HL-60/S4 (cell line): ENCODE results near the gene RBL2.

Source experiments
- in situ Hi-C: fragments of 300-500 bp; cut with MboI; formaldehyde crosslinking; loops from 2 replicates; pipeline ENCODE4 v1.14.3; 2022; ENCODE audit warnings: low sequenced_read_pairs

RBL2 gene

GRCh38 chr16:53449816-53450517 is 15.7 kb downstream of the RBL2 start:
- in situ Hi-C loops: no loop called here

GRCh38 chr16:53453928-53454327 is 19.7 kb downstream of the RBL2 start:
- in situ Hi-C loops: no loop called here

DNA sequence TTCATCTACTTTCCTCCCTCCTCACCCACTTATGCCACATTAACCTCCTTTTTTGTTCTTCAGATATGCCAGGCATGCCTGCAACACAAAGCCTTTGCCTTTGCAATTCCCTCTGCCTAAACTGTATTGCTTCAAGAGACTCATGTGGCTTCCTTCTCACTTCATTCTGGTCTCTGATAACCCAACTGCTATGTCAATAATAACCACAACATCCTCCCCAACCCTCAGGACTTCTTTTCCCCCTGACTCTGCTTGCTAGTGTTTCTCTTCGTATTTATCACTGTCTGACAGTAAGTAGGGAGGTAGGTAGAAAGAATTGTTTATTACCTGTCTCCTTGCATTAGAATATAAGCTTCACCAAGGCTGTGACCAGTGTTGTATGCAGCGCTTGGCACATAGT is 22.4 kb downstream of the RBL2 start:
- in situ Hi-C loops: no loop called here

DNA sequence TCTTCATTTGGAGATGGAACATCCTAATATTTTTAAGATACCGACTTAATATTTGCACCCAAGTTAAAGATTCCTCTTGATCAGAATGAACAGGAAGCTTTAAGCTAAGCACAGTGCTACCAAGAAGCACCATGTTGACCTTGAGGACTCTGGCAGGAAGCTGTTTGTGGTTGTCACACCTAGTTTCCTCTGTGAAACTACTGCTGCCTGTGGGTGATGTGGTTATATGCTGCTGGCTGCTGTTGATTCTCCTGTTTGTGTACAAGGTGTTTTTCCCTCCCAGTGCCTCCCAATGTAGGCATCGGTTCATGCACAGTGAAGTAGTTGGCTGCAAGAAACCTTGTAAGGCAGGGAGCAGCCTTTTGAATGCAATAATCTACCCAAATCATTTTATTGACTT is 23.4 kb downstream of the RBL2 start:
- in situ Hi-C loops: no loop called here

DNA sequence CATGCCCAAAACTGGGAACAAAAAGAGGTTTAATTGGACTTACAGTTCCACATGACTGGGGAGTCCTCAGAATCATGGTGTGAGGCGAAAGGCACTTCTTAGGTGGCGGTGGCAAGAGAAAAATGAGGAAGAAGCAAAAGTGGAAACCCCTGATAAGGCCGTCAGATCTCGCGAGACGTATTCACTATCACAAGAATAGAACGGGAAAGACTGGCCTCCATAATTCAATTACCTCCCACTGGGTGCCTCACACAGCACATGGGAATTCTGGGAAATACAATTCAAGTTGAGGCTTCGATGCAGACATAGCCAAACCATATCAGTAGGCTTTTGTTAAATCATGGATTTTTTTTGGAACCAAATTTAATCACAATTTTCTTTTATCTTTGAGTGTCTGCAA is 24.4 kb downstream of the RBL2 start:
- in situ Hi-C loops: no loop called here

DNA sequence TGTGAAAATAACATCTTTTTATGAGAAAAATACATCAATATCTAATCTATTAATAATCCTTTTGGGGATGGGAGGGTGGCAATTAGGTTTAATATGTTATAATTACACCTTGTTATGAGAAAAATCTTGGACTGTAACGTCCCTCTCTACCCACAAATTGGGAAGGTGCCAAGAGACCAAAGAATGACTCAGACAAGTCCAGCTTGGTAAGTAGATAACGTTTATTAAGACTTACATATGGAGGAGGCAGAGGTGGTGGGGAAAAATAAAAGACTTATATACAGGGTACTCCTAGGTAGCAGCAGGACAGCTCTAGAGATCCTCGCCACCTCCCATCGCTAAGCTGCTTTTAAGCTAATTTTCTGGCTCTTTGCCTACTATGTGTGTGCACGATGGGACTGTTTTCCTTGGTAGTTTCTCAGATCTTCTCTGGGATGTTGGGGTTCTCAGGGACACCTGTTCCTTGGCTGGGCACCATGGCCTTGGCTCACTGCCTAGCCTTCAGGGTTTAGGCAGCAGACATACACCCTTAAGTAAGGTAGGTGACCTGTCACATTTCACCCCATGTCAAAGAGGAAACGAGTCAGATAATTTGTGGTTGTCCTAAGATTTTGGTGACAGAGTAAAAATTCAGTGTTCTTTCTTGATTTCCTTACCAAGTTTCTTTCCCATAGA is 31.5 kb downstream of the RBL2 start:
- in situ Hi-C loops: no loop called here

DNA sequence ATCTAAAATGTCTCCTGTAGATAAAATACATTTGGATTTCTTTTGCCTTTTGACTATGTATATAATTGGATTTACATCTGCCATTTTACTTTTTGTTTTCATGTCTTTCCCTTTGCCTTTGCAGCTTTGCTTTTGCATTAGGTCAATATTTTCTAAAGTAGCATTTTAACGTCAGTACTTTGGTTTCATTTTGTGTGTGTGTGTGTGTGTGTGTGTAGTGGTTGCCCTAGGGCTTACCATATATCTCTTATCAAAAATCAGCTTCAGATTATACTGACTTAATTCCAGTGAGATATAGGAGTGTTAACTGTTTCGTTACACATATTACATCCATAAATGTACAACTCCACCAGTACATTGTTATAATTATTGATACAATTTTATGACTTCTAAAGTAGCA is 42.6 kb downstream of the RBL2 start:
- in situ Hi-C loops: no loop called here

- in situ Hi-C loops: no loop called here
Measured at GRCh38 chr16:53478965-53479364, 44.7 kb downstream of the RBL2 start.

DNA sequence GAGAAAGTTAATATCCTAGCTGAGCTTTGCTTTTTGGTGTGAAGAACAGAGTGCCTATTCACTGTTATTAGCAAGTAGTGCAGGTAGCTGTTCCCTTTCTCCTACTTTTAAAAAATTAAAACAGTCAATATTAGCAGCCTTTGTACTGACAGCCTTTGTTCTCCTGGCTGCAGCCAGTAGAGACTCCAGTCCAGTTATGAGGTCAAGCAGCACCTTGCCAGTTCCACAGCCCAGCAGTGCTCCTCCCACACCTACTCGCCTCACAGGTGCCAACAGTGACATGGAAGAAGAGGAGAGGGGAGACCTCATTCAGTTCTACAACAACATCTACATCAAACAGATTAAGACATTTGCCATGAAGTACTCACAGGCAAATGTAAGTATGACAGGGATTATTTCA is 46.1 kb downstream of the RBL2 start:
- in situ Hi-C loops: no loop called here

- in situ Hi-C loops: no loop called here
Measured at GRCh38 chr16:53482123-53482522, 47.9 kb downstream of the RBL2 start.

- in situ Hi-C loops: no loop called here
Measured at GRCh38 chr16:53484542-53484941, 50.3 kb downstream of the RBL2 start.

GRCh38 chr16:53486230-53486629 is 52.0 kb downstream of the RBL2 start:
- in situ Hi-C loops: no loop called here

GRCh38 chr16:53489755-53490154 is 55.5 kb downstream of the RBL2 start:
- in situ Hi-C loops: no loop called here

DNA sequence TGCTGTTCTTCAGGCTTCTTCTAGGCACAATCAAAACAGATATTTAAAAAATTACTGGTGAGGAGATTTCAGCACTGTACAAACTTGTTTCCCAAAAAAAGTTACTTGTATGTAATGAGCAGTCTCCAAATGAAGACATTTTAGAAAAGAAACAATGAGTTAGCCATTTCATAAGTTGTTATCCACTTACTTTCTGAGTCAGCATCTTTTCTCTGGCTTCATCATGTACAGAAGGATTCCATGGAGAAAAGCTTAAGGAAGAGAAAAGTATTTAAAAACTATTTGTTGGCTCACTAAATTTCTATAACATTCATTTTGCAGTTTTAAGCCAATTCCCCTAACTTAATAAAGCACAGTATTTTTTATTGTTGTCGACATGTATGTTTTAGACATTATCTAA is 58.2 kb downstream of the RBL2 start:
- in situ Hi-C loops: no loop called here

DNA sequence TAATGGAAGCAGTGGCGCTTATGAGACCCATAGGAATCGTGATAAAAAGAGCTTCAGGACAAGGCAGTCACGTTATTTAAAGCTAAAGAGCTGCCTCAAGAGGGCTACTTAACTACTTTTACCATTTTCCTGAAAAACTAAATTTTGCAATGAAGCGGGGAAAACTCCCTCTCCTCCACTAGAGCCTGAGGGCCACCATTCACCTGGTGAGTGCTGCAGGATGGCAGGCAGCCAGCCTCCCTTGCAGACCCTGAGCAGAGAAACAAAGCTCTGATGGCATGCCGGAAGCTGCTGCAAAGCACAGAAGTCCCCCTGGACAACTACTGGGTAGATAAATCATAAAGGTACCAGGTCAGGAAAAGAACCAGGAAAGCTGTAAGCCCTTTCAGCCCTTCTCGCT is 60.4 kb downstream of the RBL2 start:
- in situ Hi-C loops: no loop called here

DNA sequence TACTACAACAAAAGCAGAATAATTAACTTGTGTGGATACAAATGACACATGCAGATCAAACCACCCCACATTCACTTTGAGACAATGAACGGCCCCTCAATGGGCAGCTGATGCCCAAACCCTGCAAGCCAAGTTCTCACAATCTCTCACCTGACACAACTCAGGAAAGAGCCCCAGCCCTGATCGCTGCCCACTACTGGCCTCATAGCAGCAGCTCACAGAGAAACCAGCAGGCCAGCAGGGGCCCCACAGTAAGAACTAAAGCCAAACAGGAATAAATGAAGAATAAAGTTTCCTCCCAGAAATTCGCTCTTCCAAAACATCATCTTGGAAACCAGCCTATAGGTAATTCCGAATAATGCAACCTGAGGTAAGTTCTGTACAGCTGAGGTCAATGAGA is 61.1 kb downstream of the RBL2 start:
- in situ Hi-C loops: no loop called here

- in situ Hi-C loops: no loop called here
Measured at GRCh38 chr16:53498984-53499383, 64.7 kb downstream of the RBL2 start.

DNA sequence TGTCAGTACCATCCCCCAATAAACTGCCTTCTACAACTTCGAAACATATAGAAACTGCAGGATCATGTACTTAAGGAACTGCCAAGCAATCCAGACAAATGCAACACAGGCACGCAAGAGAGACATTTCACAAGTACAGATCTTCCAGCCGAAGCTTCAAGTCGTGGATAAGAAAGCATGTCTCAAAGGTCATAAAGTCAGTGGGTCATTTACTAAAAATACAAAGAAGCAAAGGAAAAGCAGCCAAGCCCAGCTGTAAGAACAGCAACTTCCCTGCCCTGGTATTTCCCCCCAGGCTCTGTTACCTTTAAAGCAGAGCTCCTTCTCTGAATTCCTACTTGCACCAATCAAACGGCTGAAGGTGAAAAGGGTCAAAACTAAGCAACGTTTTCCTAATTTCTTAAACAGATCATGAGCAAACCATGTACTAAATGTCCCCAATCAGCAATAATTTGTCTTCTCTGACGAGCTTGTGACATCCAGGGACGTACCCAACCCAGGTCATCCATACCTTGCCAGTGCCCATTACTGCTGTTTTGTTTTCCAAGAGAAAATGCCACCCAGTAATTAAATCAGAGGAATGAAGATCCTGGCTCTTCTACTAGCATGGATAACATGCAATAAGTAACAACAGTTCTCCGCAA is 67.1 kb downstream of the RBL2 start:
- in situ Hi-C loops: no loop called here

DNA sequence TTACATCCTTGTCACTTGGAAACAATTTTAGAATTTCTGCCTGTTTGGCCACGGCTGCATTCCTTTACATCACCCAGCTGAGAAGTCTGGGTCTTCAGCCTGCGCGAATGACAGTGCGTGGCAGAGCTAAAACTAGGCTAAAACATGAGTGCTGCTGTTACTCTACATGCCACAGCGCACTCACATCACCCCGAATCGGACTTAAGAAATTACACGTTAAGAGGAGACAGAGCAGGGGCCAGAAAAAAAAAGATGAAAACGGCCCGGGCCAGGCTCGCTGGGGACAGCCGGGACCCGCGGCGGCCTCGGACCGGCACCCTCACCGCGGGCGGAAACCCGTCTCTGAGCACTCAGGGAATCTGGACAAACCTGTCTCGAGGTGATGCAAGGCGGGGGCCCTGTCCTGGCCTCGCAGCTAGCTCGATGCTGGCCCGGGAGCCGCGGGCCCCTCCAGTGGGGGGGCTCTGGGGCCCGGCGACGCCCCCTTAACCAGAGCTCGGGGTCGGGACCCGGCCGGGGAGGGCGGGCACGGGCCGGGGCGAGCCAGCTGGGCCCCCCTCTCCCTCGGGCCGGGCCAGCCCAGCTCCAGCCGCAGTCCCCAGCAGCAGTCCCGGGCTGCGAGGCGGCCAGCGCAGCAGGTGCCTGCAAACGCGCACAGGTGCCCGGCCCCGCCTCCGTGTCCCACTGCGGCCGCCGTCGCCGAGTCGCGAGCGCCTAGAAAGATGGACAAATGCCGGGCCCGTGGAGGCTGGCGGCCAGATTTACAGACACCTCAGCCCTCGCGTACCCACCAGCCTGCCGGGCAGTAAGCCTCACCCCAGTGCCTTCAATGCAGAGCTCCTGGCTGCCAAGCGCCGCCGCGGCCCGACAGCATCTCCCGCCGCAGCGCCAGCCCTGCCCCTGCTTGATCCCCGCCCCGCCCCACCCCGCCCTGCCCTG is 68.3 kb downstream of the RBL2 start, which contains the start of gene AKTIP:
TSS of gene AKTIP (minus strand) at position 879 of the 939 bp plus-strand sequence. CDS start 2,950 bp downstream, outside the sequence.
- in situ Hi-C loops: no loop called here

DNA sequence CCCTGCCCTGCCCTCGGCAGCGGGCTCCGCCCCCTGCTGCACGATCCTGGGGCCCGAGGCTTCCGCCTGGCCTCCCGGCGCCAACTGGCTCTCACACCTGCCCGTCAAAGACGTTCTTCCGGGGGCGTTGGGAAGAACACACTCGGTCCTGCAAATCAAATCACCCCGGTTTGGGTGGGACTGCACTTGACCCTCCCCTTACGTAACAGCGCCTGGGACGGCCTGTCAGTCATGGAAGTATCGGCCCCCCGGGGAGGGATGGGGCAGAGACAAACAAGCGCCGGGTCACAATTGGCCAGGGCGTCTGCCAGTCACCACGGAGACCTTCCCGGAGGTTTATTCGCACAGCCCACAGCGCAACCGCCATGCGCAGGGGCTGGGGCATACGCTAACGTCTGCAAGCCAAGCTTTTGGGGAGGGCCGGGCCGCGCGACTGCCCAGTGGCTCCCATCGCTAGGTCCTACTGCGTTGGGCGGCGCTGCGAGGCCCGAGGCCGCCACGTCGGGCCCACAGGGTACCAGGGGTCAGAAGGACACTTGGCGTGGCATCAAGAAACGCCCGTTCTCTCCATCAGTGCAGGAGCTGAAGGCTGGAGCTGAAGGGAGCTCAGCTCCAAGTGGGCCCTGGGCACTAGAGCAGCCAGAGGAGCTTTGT is 69.1 kb downstream of the RBL2 start:
- in situ Hi-C loops: no loop called here
